ENCODE measurements around the gene ZSWIM3. TPM values are rescaled to one million over a fixed set of nuclear protein-coding genes. Genes with fewer than 3 reads are reported as not detected.

The ZSWIM3 gene
- total and polyA plus RNA-seq, 2 donors (not counting 3 experiments of a cell fraction or from before 2014, with no cell fraction given): 3.8 to 4.4 TPM

- BruUV-seq (replicated peaks): no TSS peak
- FAIRE-seq: no peak
- no peaks in the 10 kb centered on the region for H3K27me3 ChIP-seq (ENCODE audit: control insufficient read depth in 2 of 2, insufficient read depth in 2 of 2, low read length in 2 of 2)
- H2AFZ ChIP-seq (ENCODE audit: low read depth, low read length): no peak overlapping the region
- H3K27ac ChIP-seq (ENCODE audit: insufficient read depth, low read depth, low read length): no peak overlapping the region
- H3K36me3 ChIP-seq (ENCODE audit: control insufficient read depth in 2 of 2, extremely low read depth in 1 of 2, insufficient read depth in 2 of 2, low read length in 2 of 2): peaks cover 4 to 34% of the 10 kb centered on the region in 2 experiments
- intact Hi-C loops (cut with micrococcal nuclease): no loop called here
- no peak overlapping the region for H3K9ac ChIP-seq (replicated peaks; ENCODE audit: extremely low read depth, insufficient read depth, low read length)
- H3K9me1 ChIP-seq (replicated peaks; ENCODE audit: control insufficient read depth, extremely low read depth, insufficient read depth, low read length): no peaks in the 10 kb centered on the region
- peaks cover 6% of the 10 kb centered on the region for H3K4me1 ChIP-seq (ENCODE audit: control insufficient read depth, extremely low read depth, insufficient read depth, low read length)
- DNase-seq (ENCODE audit: low read depth, low spot score): no peak
- no peak overlapping the region for H3K4me3 ChIP-seq (replicated peaks in 1 of 3; ENCODE audit: insufficient read depth in 1 of 3, low read depth in 1 of 3, low read length in 3 of 3)
- CTCF ChIA-PET: interaction anchor here (0.6 to 0.7 kb wide), 2 partner anchors 13 to 536 kb away, joined by 3 read pairs; no protein-coding TSS in a partner anchor
- dilution Hi-C loops (cut with MboI; ENCODE audit: extremely low pct_ligation_motif_present, low sequenced_read_pairs): no loop called here
- POLR2A ChIA-PET: no interaction called here
- no peaks in the 10 kb centered on the region for H3K9me3 ChIP-seq (replicated peaks; ENCODE audit: control insufficient read depth, insufficient read depth, low read length)
- TF ChIP-seq POLR2A (IDR thresholded peaks at IDR 0.05; ENCODE audit: low read depth, low read length): no peak
- TF ChIP-seq GATA2 (IDR thresholded peaks at IDR 0.05; ENCODE audit: insufficient read depth, insufficient read length, low read depth, low read length): no peak
- no peak for TF ChIP-seq MAX (IDR thresholded peaks at IDR 0.05; ENCODE audit: insufficient read depth, insufficient read length)
- no peak for TF ChIP-seq EZH2 (IDR thresholded peaks at IDR 0.05; ENCODE audit: borderline replicate concordance, low read depth, low read length, severe bottlenecking)
- no peaks in the 10 kb centered on the region for H3K79me2 ChIP-seq (ENCODE audit: control insufficient read depth, insufficient read depth, low read length)
- no peak overlapping the region for H3K4me2 ChIP-seq (ENCODE audit: insufficient read depth, low read length)
- no peaks in the 10 kb centered on the region for H4K20me1 ChIP-seq (replicated peaks; ENCODE audit: control insufficient read depth, extremely low read depth, insufficient read depth, low read length)
Measured at GRCh38 chr20:45897289-45897688, 39.9 kb downstream of the ZSWIM3 start.

- intact Hi-C loops (cut with micrococcal nuclease) (no loop called here), dilution Hi-C loops (cut with MboI; ENCODE audit: extremely low pct_ligation_motif_present, low sequenced_read_pairs) (no loop called here)
- no peak overlapping the region for H2AFZ ChIP-seq (ENCODE audit: low read depth, low read length)
- H3K79me2 ChIP-seq (ENCODE audit: control insufficient read depth, insufficient read depth, low read length): no peaks in the 10 kb centered on the region
- FAIRE-seq (no peak), DNase-seq (ENCODE audit: low read depth, low spot score) (no peak)
- H3K27ac ChIP-seq (ENCODE audit: insufficient read depth, low read depth, low read length): no peak overlapping the region
- H4K20me1 ChIP-seq (replicated peaks; ENCODE audit: control insufficient read depth, extremely low read depth, insufficient read depth, low read length): no peaks in the 10 kb centered on the region
- TF ChIP-seq MYC (IDR thresholded peaks at IDR 0.05; ENCODE audit: low read depth, low read length) (no peak), FOS (IDR thresholded peaks at IDR 0.05; ENCODE audit: borderline replicate concordance, insufficient read depth, low read length) (no peak), MAX (IDR thresholded peaks at IDR 0.05; ENCODE audit: insufficient read depth, insufficient read length) (no peak), POLR2AphosphoS5 (IDR thresholded peaks at IDR 0.05; ENCODE audit: insufficient read depth, low read depth, low read length) (no peak), JUN (IDR thresholded peaks at IDR 0.05; ENCODE audit: borderline replicate concordance, insufficient read depth, insufficient read length, low read depth) (no peak), POLR2A (IDR thresholded peaks at IDR 0.05; ENCODE audit: low read depth, low read length) (no peak), CTCF (IDR thresholded peaks at IDR 0.05; ENCODE audit: extremely low read depth in 1 of 2, insufficient read depth in 1 of 2, low read depth in 1 of 2, low read length in 2 of 2) (no peak), GATA2 (IDR thresholded peaks at IDR 0.05; ENCODE audit: insufficient read depth, insufficient read length, low read depth, low read length) (no peak), EZH2 (IDR thresholded peaks at IDR 0.05; ENCODE audit: borderline replicate concordance, low read depth, low read length, severe bottlenecking) (no peak)
- no peaks in the 10 kb centered on the region for H3K9me3 ChIP-seq (replicated peaks; ENCODE audit: control insufficient read depth, insufficient read depth, low read length)
- no peak overlapping the region for H3K9ac ChIP-seq (replicated peaks; ENCODE audit: extremely low read depth, insufficient read depth, low read length)
- no peaks in the 10 kb centered on the region for H3K27me3 ChIP-seq (ENCODE audit: control insufficient read depth in 2 of 2, insufficient read depth in 2 of 2, low read length in 2 of 2)
- BruUV-seq (replicated peaks): no TSS peak
- H3K36me3 ChIP-seq (ENCODE audit: control insufficient read depth in 2 of 2, extremely low read depth in 1 of 2, insufficient read depth in 2 of 2, low read length in 2 of 2): peaks cover 4 to 35% of the 10 kb centered on the region in 2 experiments
- ChIA-PET POLR2A (no interaction called here), CTCF (interaction anchor here (0.7 kb wide), 1 partner anchor 12 kb away, joined by 3 read pairs; no protein-coding TSS in a partner anchor)
- H3K4me1 ChIP-seq (ENCODE audit: control insufficient read depth, extremely low read depth, insufficient read depth, low read length): peaks cover 2% of the 10 kb centered on the region
- no peaks in the 10 kb centered on the region for H3K9me1 ChIP-seq (replicated peaks; ENCODE audit: control insufficient read depth, extremely low read depth, insufficient read depth, low read length)
- H3K4me2 ChIP-seq (ENCODE audit: insufficient read depth, low read length): no peak overlapping the region
- no peak overlapping the region for H3K4me3 ChIP-seq (replicated peaks in 1 of 3; ENCODE audit: insufficient read depth in 1 of 3, low read depth in 1 of 3, low read length in 3 of 3)
Measured at GRCh38 chr20:45897692-45898091, 40.3 kb downstream of the ZSWIM3 start.
